ENCODE measurements around the gene DCTN1. TPM values are rescaled to one million over a fixed set of nuclear protein-coding genes. Genes with fewer than 3 reads are reported as not detected.

The DCTN1 gene
- total and polyA plus RNA-seq, 8 donors: 65.8 to 181 (median 90.5) TPM

DNA sequence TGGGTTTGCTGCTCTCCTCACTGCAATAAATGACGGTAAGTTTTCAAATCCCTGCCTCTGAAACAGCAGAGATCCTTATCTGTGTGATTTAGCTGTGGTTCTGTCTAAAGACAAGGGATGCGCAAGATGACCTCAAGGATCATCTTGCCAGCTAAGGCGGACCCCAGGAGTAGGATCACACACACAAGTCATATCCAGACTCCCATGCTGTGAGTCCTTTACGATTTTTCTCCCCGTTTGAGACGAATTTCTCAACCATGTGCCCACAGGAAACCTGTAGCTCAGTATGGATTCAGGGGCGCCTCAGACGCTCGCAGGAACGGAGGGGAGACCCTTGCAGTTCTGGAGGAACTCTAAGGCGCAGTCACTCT is 11.1 kb upstream of the DCTN1 start:
- intact Hi-C loops (cut with DNase I; ENCODE audit: low total_unique reads): no loop called here
- H3K4me1 ChIP-seq: peaks cover 14 to 56% (median 42%) of the 10 kb centered on the region in 4 donors
- peak overlapping the region; percentile 90 to 97 (median 92) for H3K27ac ChIP-seq
- no peaks in the 10 kb centered on the region for H3K36me3 ChIP-seq
- H3K27me3 ChIP-seq: no peaks in the 10 kb centered on the region
- H3K4me3 ChIP-seq: peak overlapping the region; percentile 89 to 97 (median 92)
- no peak for TF ChIP-seq POLR2AphosphoS5 (IDR thresholded peaks at IDR 0.05)
- peak in 1 of 7 experiments; percentile 7 for TF ChIP-seq CTCF (IDR thresholded peaks at IDR 0.05)
- 0 to 2% (median 1%) methylated on average over 11 of the region's 11 CpGs for WGBS, 5 donors
- no peak for DNase-seq
- H3K9me3 ChIP-seq: no peaks in the 10 kb centered on the region

DNA sequence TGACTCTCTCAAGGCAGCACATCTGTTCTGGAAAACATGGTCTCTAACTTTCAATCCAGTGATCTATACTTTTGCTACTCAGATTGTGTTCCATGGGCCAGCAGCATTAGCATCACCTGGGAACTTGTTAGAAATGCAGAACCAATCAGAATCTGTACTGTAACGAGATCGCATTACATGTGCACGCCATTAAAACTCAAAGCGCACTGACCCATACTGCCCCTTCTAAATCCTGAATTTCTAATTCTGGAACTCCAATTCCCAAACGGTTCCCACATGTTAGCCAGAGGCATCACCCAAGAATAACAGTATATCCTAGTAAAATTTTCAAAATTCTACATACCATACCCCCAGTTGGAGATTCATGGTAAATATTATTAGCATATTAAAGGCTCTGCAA is 10.5 kb upstream of the DCTN1 start:
- Histone ChIP-seq H3K36me3 (peaks cover 0 to under 1% (median 0%) of the 10 kb centered on the region in 4 donors), H3K4me1 (peaks cover 14 to 57% (median 47%) of the 10 kb centered on the region in 4 donors), H3K27ac (peak overlapping the region in 1 of 5 donors; percentile 95), H3K9me3 (no peaks in the 10 kb centered on the region), H3K4me3 (peak overlapping the region; percentile 89 to 97 (median 92)), H3K27me3 (no peaks in the 10 kb centered on the region)
- no peak for DNase-seq
- WGBS, 5 donors: 53 to 65% (median 55%) methylated on average over 5 of the region's 5 CpGs
- TF ChIP-seq POLR2AphosphoS5 (IDR thresholded peaks at IDR 0.05) (no peak), POLR2A (IDR thresholded peaks at IDR 0.05) (no peak), CTCF (IDR thresholded peaks at IDR 0.05) (no peak), EP300 (IDR thresholded peaks at IDR 0.05) (no peak)
- intact Hi-C loops (cut with DNase I; ENCODE audit: low total_unique reads): no loop called here

DNA sequence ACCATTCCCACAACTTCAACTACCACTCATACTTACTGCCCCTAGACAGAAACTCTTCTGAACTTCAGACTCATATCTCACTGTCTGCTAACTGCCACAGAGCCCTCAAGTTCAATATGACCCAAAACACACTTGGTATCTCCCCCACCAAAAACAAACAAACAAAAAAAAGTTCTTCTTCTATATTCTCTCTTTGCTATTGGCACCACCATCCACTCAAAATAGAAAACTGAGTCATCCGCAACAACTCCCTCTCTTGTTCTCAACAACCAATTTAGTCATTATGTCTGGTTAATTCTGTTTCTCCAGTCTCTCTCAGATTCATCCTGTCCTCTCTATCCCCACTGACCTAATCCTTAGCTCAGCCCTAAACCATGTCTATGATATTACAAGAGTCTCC is 7.2 kb upstream of the DCTN1 start:
- no peaks in the 10 kb centered on the region for H3K27me3 ChIP-seq
- peaks cover 32 to 86% (median 73%) of the 10 kb centered on the region in 4 donors for H3K4me1 ChIP-seq
- no peak overlapping the region for H3K27ac ChIP-seq

GRCh38 chr2:74385396-74385795 is 5.3 kb upstream of the DCTN1 start:
- TF ChIP-seq POLR2A (IDR thresholded peaks at IDR 0.05) (no peak), CTCF (IDR thresholded peaks at IDR 0.05) (no peak), EP300 (IDR thresholded peaks at IDR 0.05) (no peak), POLR2AphosphoS5 (IDR thresholded peaks at IDR 0.05) (no peak)
- H3K9me3 ChIP-seq: no peaks in the 10 kb centered on the region
- H3K27me3 ChIP-seq: no peaks in the 10 kb centered on the region
- no peak overlapping the region for H3K27ac ChIP-seq
- intact Hi-C loops (cut with DNase I; ENCODE audit: low total_unique reads): no loop called here
- H3K4me3 ChIP-seq: no peak overlapping the region
- DNase-seq: no peak
- H3K4me1 ChIP-seq: peaks cover 29 to 92% (median 79%) of the 10 kb centered on the region in 4 donors
- H3K36me3 ChIP-seq: peaks cover 0 to 10% (median 0%) of the 10 kb centered on the region in 4 donors
- WGBS, 5 donors: 79 to 91% (median 82%) methylated on average over 8 of the region's 8 CpGs

More for the DNA sequence above, 7.2 kb upstream of the DCTN1 start:
- no peak for DNase-seq
- Histone ChIP-seq H3K36me3 (peaks cover 0 to 10% (median 0%) of the 10 kb centered on the region in 4 donors), H3K4me3 (no peak overlapping the region), H3K9me3 (no peaks in the 10 kb centered on the region)
- 79 to 97% (median 90%) methylated on average over 1 of the region's 1 CpG for WGBS, 5 donors
- intact Hi-C loops (cut with DNase I; ENCODE audit: low total_unique reads): no loop called here
- TF ChIP-seq POLR2A (IDR thresholded peaks at IDR 0.05) (no peak), CTCF (IDR thresholded peaks at IDR 0.05) (no peak), POLR2AphosphoS5 (IDR thresholded peaks at IDR 0.05) (no peak), EP300 (IDR thresholded peaks at IDR 0.05) (no peak)

Data from stomach (tissue), 9 donors.